Kidney (tissue), 14 donors: Measurements from ENCODE around the gene LRRK1. TPM values are rescaled to one million over a fixed set of nuclear protein-coding genes. Genes with fewer than 3 reads are reported as not detected.

Experiments used
- DNase-seq, 5 donors: peaks; one replicate each; pipeline ENCODE4 v3.0.0-alpha.2; 2013 to 2020
- FAIRE-seq: peaks from 2 replicates; lab custom pipeline; 2012; peaks lifted over from hg19 to GRCh38; lab: Jason Lieb, UNC
- H3K27ac ChIP-seq, 2 donors: one replicate each; pipeline ENCODE4 v1.7.0; 2013; ENCODE audit warnings: low read depth in 2 of 2, low read length in 2 of 2, inconsistent platforms in 1 of 2
- H3K27me3 ChIP-seq: one replicate; pipeline ENCODE4 v1.7.1; 2013; ENCODE audit warnings: low read length, inconsistent platforms; ENCODE audit not compliant: control insufficient read depth, insufficient read depth
- H3K36me3 ChIP-seq, 3 donors: one replicate each; pipeline versions ENCODE4 v1.7.0 to v1.7.1; 2013; ENCODE audit warnings: low read length in 3 of 3, control low read depth in 1 of 3, inconsistent platforms in 1 of 3; ENCODE audit not compliant: insufficient read depth in 3 of 3, control insufficient read depth in 2 of 3
- H3K4me1 ChIP-seq, 3 donors: one replicate each; pipeline versions ENCODE4 v1.7.0 to v1.7.1; 2013; ENCODE audit warnings: low read length in 3 of 3, inconsistent platforms in 1 of 3, low read depth in 1 of 3; ENCODE audit not compliant: control insufficient read depth in 2 of 3, insufficient read depth in 2 of 3
- H3K4me3 ChIP-seq, 3 donors: one replicate each; pipeline versions ENCODE4 v1.7.0 to v1.8.1; 2013; ENCODE audit warnings: low read length in 3 of 3, control low read depth in 1 of 3, inconsistent platforms in 1 of 3
- H3K9ac ChIP-seq, 3 donors: one replicate each; pipeline versions ENCODE4 v1.7.0 to v1.7.1; 2013; ENCODE audit warnings: low read length in 3 of 3, control low read depth in 1 of 3, inconsistent platforms in 1 of 3
- H3K9me3 ChIP-seq, 3 donors: one replicate each; pipeline versions ENCODE4 v1.7.0 to v1.7.1; 2013; ENCODE audit warnings: low read length in 3 of 3, control low read depth in 1 of 3, inconsistent platforms in 1 of 3; ENCODE audit not compliant: control insufficient read depth in 2 of 3, insufficient read depth in 1 of 3
- intact Hi-C: fragments of 100-400 bp; cut with DNase I; formaldehyde crosslinking; loops from one replicate; pipeline ENCODE4 v1.11.1; 2022
- polyA plus RNA-seq: library from polyadenylated mRNA; stranded (reverse); fragments of 350-450 nt; fragmentation: Illumina TruSeq; extraction: RNeasy Lipid Tissue Mini Kit (QIAGEN cat#74804); gene quantifications from one replicate; pipeline ENCODE4 v1.2.3, GENCODE V29; 2014; ENCODE audit warnings: low read depth, low replicate concordance; ENCODE audit not compliant: insufficient read depth
- total RNA-seq: library from RNA; stranded (reverse); fragmentation: NEBNext Ultra II Directional; extraction: Animal tissue kit (Norgen Biotek cat#: 25700); gene quantifications from one replicate; pipeline ENCODE4 v1.2.1, GENCODE V29; 2021
- TF ChIP-seq, protein P1 (sequence below): IDR thresholded peaks from 3 replicates; pipeline ENCODE4 v1.5.1; 2012; ENCODE audit warnings: mild to moderate bottlenecking, moderate library complexity, borderline replicate concordance; ENCODE audit not compliant: insufficient read depth; ENCODE audit errors: extremely low read depth
- donor health status: control.
- donor health status: control.
- donor health status: control.
- donor health status: control.
- donor health status: control.
- donor health status: DM: yes; HTN: yes; CAD: no.
- donor health status: Normal renal cell carcinoma (clear cell type).

The LRRK1 gene
- total and polyA plus RNA-seq, 2 donors from 2014 or later: 1.1 to 24.9 TPM

GRCh38 chr15:101049282-101049681 lies 130.1 kb downstream of the LRRK1 start:
- DNase-seq (peak in 3 of 5 donors; percentile 4 to 41 (median 23)), FAIRE-seq (no peak)
- H3K9me3 ChIP-seq: no peaks in the 10 kb centered on the region
- intact Hi-C loops: no loop called here
- no peak overlapping the region for H3K9ac ChIP-seq
- no peaks in the 10 kb centered on the region for H3K4me1 ChIP-seq
- TF ChIP-seq, protein P1, sequence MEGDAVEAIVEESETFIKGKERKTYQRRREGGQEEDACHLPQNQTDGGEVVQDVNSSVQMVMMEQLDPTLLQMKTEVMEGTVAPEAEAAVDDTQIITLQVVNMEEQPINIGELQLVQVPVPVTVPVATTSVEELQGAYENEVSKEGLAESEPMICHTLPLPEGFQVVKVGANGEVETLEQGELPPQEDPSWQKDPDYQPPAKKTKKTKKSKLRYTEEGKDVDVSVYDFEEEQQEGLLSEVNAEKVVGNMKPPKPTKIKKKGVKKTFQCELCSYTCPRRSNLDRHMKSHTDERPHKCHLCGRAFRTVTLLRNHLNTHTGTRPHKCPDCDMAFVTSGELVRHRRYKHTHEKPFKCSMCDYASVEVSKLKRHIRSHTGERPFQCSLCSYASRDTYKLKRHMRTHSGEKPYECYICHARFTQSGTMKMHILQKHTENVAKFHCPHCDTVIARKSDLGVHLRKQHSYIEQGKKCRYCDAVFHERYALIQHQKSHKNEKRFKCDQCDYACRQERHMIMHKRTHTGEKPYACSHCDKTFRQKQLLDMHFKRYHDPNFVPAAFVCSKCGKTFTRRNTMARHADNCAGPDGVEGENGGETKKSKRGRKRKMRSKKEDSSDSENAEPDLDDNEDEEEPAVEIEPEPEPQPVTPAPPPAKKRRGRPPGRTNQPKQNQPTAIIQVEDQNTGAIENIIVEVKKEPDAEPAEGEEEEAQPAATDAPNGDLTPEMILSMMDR: no peak
- no peaks in the 10 kb centered on the region for H3K27me3 ChIP-seq
- no peak overlapping the region for H3K4me3 ChIP-seq
- H3K36me3 ChIP-seq: no peaks in the 10 kb centered on the region
- H3K27ac ChIP-seq: no peak overlapping the region

DNA sequence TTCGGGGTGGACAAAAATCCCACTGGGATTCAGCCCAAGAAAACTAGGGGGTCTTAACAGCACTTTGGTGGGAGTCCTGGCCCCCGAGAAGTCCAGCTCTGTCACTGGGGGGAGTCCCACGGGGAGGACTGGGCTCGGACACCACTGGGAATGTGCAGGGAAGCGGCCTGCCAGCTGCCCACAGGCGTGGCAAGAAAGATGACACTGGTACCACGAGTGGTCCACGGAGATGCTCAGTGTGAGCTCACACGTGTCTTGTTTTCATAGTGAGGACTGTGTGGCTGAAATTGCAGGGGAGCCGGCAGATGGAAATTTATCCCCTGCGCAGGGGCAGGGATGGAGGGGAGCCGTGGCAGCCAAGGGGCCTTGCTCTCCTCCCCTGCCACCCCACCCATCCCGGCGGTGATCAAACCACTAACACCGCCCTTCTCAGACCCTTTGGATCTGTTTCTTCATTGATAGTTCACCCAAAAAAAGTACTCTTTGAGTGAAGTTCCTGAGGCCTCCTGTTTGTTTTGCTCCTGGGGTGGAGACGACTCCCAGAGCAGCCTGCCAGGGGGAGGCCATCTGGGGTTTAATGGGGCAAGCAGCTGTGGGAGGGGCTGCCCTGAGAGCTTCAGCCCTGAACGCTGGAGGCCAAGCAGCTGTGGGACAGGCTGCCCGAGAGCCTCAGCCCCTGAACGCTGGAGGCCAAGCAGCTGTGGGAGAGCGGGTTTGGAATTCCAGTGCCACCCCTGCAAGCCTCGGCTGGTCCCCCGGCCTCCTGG lies 130.9 kb downstream of the LRRK1 start:
- DNase-seq: peak in 3 of 5 donors; percentile 35 to 58 (median 44)
- no peaks in the 10 kb centered on the region for H3K36me3 ChIP-seq
- H3K9me3 ChIP-seq: no peaks in the 10 kb centered on the region
- no peak overlapping the region for H3K4me3 ChIP-seq
- intact Hi-C loops: no loop called here
- TF ChIP-seq, protein P1: no peak
- no peak overlapping the region for H3K9ac ChIP-seq
- H3K27ac ChIP-seq: no peak overlapping the region
- H3K4me1 ChIP-seq: no peaks in the 10 kb centered on the region
- FAIRE-seq: no peak
- no peaks in the 10 kb centered on the region for H3K27me3 ChIP-seq

DNA sequence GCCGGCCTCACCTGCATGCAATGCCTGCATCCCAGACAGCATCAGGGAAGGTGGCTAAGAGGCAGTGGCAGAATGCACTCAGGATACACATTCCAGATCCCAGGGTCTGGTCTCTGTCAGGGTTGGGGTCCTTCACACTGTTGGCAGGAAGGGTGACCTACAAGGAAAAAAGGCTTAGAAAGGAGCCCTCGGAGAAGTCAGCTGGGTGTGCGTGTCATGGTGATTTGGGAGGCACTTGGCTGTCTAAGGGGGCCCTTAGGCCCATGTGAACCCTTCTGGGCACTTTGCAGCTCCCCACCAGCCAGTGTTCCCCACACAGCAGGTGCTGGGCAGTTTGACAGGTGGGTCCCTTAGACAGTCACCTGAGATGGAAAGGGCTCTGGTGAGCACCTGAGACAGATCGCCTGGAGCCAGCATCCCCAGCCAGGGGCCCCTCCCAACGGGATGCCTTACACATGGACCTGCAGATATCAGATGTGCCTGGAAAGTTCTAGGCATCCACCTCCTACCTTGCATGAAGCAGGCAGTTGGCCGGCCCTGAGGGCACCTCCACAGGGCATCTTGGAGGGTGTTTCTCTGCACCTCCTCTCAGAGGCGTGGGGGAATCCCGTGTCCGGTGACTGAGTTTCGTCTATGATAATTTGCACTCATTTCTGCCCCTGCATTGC lies 131.6 kb downstream of the LRRK1 start:
- no peak for FAIRE-seq
- intact Hi-C loops: no loop called here

More for the DNA sequence above, 131.6 kb downstream of the LRRK1 start:
- H3K27ac ChIP-seq: no peak overlapping the region
- peak in 2 of 5 donors; percentile 6 to 53 for DNase-seq
- H3K4me3 ChIP-seq: no peak overlapping the region
- H3K9ac ChIP-seq: no peak overlapping the region
- no peaks in the 10 kb centered on the region for H3K36me3 ChIP-seq
- H3K4me1 ChIP-seq: no peaks in the 10 kb centered on the region
- TF ChIP-seq, protein P1: no peak
- H3K9me3 ChIP-seq: no peaks in the 10 kb centered on the region
- H3K27me3 ChIP-seq: no peaks in the 10 kb centered on the region
